Panc1 (cell line): Measurements from ENCODE around the gene POC1B. TPM values are rescaled to one million over a fixed set of nuclear protein-coding genes. Genes with fewer than 3 reads are reported as not detected.

Experiments used
- ATAC-seq: fragments of 200-7000 bp; cut with Tn5 transposase; 2 replicates; pipeline ENCODE4 v1.9.1; 2020; ENCODE audit warnings: mild to moderate bottlenecking, moderate library complexity
- BruUV-seq: library from RNA; stranded (reverse); fragments of 400-500 nt; replicated peaks from 2 replicates; lab custom pipeline; 2021; lab: Mats Ljungman, UMichigan
- CTCF ChIA-PET: fragments of 300-600 bp; sonication (Branson Sonifier 250); formaldehyde crosslinking; loops from one replicate; lab custom pipeline; 2022; ENCODE audit warnings: antibody characterized with exemption; lab: Charles Lee
- POLR2A ChIA-PET: fragments of 300-600 bp; sonication (Branson Sonifier 250); formaldehyde crosslinking; loops from one replicate; lab custom pipeline; 2022; ENCODE audit warnings: antibody characterized with exemption; lab: Charles Lee
- DNase-seq: peaks from one replicate; pipeline ENCODE4 v3.0.0-alpha.2; 2010; ENCODE audit warnings: low read depth, low spot score
- H3K27ac ChIP-seq: 2 replicates; pipeline ENCODE4 v1.5.1; 2011; ENCODE audit warnings: mild to moderate bottlenecking, low read length, inconsistent platforms
- H3K27me3 ChIP-seq: fragments of 200-500 bp; sonication (Bioruptor generic); 2 replicates; pipeline ENCODE4 v1.6.0; 2014; ENCODE audit warnings: low read length, inconsistent platforms; ENCODE audit not compliant: control insufficient read depth, insufficient read depth
- H3K36me3 ChIP-seq: fragments of 200-500 bp; sonication (Bioruptor generic); 2 replicates; pipeline ENCODE4 v1.5.1; 2014; ENCODE audit warnings: inconsistent platforms, mild to moderate bottlenecking, low read length, moderate library complexity; ENCODE audit not compliant: control insufficient read depth, insufficient read depth
- H3K4me1 ChIP-seq: 2 replicates; pipeline ENCODE4 v1.5.1; 2011; ENCODE audit warnings: inconsistent platforms, mild to moderate bottlenecking, low read length, moderate library complexity; ENCODE audit not compliant: control insufficient read depth, insufficient read depth
- H3K4me3 ChIP-seq, 2 experiments: 2 replicates each; pipeline ENCODE4 v1.5.1; 2011 to 2012; ENCODE audit warnings: low read depth in 2 of 2, low read length in 2 of 2, mild to moderate bottlenecking in 2 of 2, inconsistent platforms in 1 of 2, moderate library complexity in 1 of 2
- H3K9me3 ChIP-seq: fragments of 200-500 bp; sonication (Bioruptor generic); 2 replicates; pipeline ENCODE4 v1.5.1; 2014; ENCODE audit warnings: low read depth, mild to moderate bottlenecking, inconsistent platforms, low read length, moderate library complexity; ENCODE audit not compliant: control insufficient read depth, insufficient read depth
- POLR2AphosphoS5 ChIP-seq: IDR thresholded peaks from 2 replicates; pipeline ENCODE4 v1.6.1; 2012; ENCODE audit warnings: mild to moderate bottlenecking, low read depth, low read length, moderate library complexity
- SIN3A ChIP-seq: IDR thresholded peaks from 2 replicates; pipeline ENCODE4 v1.6.1; 2012; ENCODE audit warnings: low read depth, mild to moderate bottlenecking, low read length, moderate library complexity, borderline replicate concordance; ENCODE audit not compliant: insufficient read depth
- TCF7L2 ChIP-seq: IDR thresholded peaks from 2 replicates; pipeline ENCODE4 v1.6.1; 2011; ENCODE audit warnings: mild to moderate bottlenecking, low read depth, low read length, inconsistent platforms
- in situ Hi-C: cut with HindIII; loops from 2 replicates; pipeline ENCODE4 v1.10.0; 2016; ENCODE audit warnings: low sequenced_read_pairs, low pct_unique_long_range_greater_than_20kb
- intact Hi-C: fragments of 100-400 bp; cut with micrococcal nuclease; formaldehyde crosslinking; loops from one replicate; pipeline ENCODE4 v1.10.0; 2022; ENCODE audit not compliant: unreplicated experiment
- total RNA-seq: library from RNA; stranded (reverse); gene quantifications from one replicate; pipeline ENCODE4 v1.2.1, GENCODE V29; 2021; ENCODE audit not compliant: unreplicated experiment
- TF ChIP-seq, protein P1 (sequence below): fragments of 450-650 bp; IDR thresholded peaks from 2 replicates; pipeline ENCODE4 v1.5.1; 2017; ENCODE audit warnings: mild to moderate bottlenecking
- TF ChIP-seq, protein P2 (sequence below), 2 experiments: IDR thresholded peaks; 2 replicates each; pipeline ENCODE4 v1.6.1; 2011 to 2012; ENCODE audit warnings: low read depth in 2 of 2, control low read depth in 1 of 2, low read length in 1 of 2, mild to moderate bottlenecking in 1 of 2, moderate library complexity in 1 of 2; ENCODE audit not compliant: insufficient read depth in 1 of 2

The POC1B gene
- total RNA-seq, 1 experiment from 2014 or later = 7.3 TPM

- no peaks in the 10 kb centered on the region for H3K4me1 ChIP-seq
- no peak overlapping the region for H3K27ac ChIP-seq
- no peaks in the 10 kb centered on the region for H3K27me3 ChIP-seq
- POLR2A ChIA-PET = no interaction called here
- H3K9me3 ChIP-seq = no peaks in the 10 kb centered on the region
- DNase-seq (no peak), ATAC-seq (no peak)
- in situ Hi-C loops (no loop called here), intact Hi-C loops (no loop called here)
- CTCF ChIA-PET = interaction anchor here (0.7 kb wide), 1 partner anchor 14 kb away, joined by 5 read pairs; no protein-coding TSS in a partner anchor
- BruUV-seq = no TSS peak
- H3K36me3 ChIP-seq = no peaks in the 10 kb centered on the region
- TF ChIP-seq POLR2AphosphoS5 (no peak), SIN3A (no peak), TCF7L2 (no peak)
- TF ChIP-seq, protein P1, sequence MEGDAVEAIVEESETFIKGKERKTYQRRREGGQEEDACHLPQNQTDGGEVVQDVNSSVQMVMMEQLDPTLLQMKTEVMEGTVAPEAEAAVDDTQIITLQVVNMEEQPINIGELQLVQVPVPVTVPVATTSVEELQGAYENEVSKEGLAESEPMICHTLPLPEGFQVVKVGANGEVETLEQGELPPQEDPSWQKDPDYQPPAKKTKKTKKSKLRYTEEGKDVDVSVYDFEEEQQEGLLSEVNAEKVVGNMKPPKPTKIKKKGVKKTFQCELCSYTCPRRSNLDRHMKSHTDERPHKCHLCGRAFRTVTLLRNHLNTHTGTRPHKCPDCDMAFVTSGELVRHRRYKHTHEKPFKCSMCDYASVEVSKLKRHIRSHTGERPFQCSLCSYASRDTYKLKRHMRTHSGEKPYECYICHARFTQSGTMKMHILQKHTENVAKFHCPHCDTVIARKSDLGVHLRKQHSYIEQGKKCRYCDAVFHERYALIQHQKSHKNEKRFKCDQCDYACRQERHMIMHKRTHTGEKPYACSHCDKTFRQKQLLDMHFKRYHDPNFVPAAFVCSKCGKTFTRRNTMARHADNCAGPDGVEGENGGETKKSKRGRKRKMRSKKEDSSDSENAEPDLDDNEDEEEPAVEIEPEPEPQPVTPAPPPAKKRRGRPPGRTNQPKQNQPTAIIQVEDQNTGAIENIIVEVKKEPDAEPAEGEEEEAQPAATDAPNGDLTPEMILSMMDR = no peak
- TF ChIP-seq, protein P2, sequence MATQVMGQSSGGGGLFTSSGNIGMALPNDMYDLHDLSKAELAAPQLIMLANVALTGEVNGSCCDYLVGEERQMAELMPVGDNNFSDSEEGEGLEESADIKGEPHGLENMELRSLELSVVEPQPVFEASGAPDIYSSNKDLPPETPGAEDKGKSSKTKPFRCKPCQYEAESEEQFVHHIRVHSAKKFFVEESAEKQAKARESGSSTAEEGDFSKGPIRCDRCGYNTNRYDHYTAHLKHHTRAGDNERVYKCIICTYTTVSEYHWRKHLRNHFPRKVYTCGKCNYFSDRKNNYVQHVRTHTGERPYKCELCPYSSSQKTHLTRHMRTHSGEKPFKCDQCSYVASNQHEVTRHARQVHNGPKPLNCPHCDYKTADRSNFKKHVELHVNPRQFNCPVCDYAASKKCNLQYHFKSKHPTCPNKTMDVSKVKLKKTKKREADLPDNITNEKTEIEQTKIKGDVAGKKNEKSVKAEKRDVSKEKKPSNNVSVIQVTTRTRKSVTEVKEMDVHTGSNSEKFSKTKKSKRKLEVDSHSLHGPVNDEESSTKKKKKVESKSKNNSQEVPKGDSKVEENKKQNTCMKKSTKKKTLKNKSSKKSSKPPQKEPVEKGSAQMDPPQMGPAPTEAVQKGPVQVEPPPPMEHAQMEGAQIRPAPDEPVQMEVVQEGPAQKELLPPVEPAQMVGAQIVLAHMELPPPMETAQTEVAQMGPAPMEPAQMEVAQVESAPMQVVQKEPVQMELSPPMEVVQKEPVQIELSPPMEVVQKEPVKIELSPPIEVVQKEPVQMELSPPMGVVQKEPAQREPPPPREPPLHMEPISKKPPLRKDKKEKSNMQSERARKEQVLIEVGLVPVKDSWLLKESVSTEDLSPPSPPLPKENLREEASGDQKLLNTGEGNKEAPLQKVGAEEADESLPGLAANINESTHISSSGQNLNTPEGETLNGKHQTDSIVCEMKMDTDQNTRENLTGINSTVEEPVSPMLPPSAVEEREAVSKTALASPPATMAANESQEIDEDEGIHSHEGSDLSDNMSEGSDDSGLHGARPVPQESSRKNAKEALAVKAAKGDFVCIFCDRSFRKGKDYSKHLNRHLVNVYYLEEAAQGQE (IDR thresholded peaks at IDR 0.05; ENCODE audit: insufficient read depth in 1 of 2, low read depth in 2 of 2, low read length in 1 of 2) = no peak
- no peak overlapping the region for H3K4me3 ChIP-seq
Observed at GRCh38 chr12:89571491-89572195, 45.8 kb upstream of the POC1B start.

- BruUV-seq = no TSS peak
- TF ChIP-seq, protein P2 (IDR thresholded peaks at IDR 0.05; ENCODE audit: insufficient read depth in 1 of 2, low read depth in 2 of 2, low read length in 1 of 2) = no peak
- TF ChIP-seq POLR2AphosphoS5 = no peak
- no peak for TF ChIP-seq TCF7L2
- TF ChIP-seq SIN3A = no peak
- TF ChIP-seq, protein P1 = no peak
- POLR2A ChIA-PET = no interaction called here
Observed at GRCh38 chr12:89568484-89568883, 42.6 kb upstream of the POC1B start.

More at GRCh38 chr12:89568484-89568883, 42.6 kb upstream of the POC1B start:
- DNase-seq (no peak), ATAC-seq (no peak)
- no peaks in the 10 kb centered on the region for H3K4me1 ChIP-seq
- CTCF ChIA-PET = no interaction called here
- no peaks in the 10 kb centered on the region for H3K36me3 ChIP-seq
- intact Hi-C loops (no loop called here), in situ Hi-C loops (no loop called here)
- H3K4me3 ChIP-seq = no peak overlapping the region
- no peaks in the 10 kb centered on the region for H3K27me3 ChIP-seq
- no peak overlapping the region for H3K27ac ChIP-seq
- no peaks in the 10 kb centered on the region for H3K9me3 ChIP-seq
